ENCODE data around the gene SLC16A8. TPM values are rescaled to one million over a fixed set of nuclear protein-coding genes. Genes with fewer than 3 reads are reported as not detected.

SLC16A8 gene
- total RNA-seq, 4 donors from 2014 or later: not detected

DNA sequence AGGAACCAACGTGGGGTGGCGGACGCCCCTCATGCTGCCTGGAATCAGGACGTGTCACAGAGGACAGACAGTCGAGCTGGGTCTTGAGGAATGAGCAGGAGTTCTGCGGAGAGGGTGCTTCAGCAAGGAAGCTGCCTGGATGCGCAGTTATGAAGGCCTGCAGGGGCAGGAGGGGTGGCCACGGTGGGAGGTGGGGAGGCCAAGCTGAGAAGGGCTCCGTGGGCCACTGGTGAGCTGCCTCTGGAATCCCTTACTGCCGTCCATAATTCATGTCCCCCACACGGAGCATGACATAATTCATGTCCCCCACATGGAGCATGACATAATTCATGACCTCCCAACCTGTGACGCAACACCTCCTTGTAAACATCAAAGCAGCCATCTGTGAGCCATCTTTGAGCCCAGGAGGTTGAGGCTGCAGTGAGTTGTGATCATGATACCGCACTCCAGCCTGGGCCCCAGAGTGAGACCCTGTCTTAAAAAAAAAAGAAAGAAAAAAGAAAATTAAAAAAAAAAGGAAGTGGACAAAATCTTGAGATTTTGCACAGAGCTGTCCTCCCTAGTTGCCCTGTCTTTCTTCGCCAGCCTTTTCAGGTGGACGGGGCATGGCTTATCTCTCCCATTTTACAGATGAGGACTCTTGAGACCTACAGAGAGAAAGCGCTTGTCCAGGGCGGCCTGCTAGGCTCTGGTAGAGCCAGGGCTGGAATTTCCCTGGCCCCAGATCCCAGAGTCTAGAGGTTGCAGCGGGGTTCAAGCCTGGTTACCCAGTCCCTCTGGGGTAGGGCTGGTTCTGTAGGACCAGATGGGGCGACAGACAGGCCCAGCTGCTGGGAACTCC lies 51.1 kb downstream of the SLC16A8 start:
- Histone ChIP-seq H3K4me1 (peaks cover 4 to 35% (median 14%) of the 10 kb centered on the region in 3 donors), H3K27me3 (no peaks in the 10 kb centered on the region), H3K9me3 (no peaks in the 10 kb centered on the region), H3K4me3 (no peak overlapping the region), H3K27ac (peak overlapping the region in 3 of 4 donors; percentile 70 to 77 (median 70)), H3K36me3 (no peaks in the 10 kb centered on the region)
- ATAC-seq: no peak
- TF ChIP-seq, protein P1, sequence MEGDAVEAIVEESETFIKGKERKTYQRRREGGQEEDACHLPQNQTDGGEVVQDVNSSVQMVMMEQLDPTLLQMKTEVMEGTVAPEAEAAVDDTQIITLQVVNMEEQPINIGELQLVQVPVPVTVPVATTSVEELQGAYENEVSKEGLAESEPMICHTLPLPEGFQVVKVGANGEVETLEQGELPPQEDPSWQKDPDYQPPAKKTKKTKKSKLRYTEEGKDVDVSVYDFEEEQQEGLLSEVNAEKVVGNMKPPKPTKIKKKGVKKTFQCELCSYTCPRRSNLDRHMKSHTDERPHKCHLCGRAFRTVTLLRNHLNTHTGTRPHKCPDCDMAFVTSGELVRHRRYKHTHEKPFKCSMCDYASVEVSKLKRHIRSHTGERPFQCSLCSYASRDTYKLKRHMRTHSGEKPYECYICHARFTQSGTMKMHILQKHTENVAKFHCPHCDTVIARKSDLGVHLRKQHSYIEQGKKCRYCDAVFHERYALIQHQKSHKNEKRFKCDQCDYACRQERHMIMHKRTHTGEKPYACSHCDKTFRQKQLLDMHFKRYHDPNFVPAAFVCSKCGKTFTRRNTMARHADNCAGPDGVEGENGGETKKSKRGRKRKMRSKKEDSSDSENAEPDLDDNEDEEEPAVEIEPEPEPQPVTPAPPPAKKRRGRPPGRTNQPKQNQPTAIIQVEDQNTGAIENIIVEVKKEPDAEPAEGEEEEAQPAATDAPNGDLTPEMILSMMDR (IDR thresholded peaks at IDR 0.05): no peak
- TF ChIP-seq POLR2AphosphoS5 (IDR thresholded peaks at IDR 0.05): peak; percentile 24
- WGBS, 2 donors (ENCODE audit: low coverage in 1 of 2): no CpG with 5 or more reads among the region's 19 CpGs

DNA sequence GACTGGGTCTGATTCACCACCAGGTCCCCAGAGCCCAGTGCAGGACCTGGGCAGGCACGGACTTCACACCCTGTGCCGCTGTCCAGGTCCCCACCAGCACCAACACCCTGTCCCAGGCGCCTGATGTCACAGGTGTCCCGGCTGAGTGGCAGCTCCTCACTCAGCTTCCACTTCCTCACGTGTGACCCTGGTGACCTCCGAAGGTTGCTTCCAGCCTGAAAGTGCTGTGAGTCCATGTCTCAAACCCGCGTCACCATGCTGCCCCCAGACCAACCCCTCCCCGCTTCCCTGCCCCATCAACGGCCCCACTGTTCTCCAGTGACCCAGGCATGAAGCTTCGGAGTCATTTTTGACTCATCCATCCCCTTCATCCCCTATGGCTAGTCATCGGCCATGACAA lies 52.5 kb downstream of the SLC16A8 start:
- ATAC-seq: no peak
- Histone ChIP-seq H3K36me3 (no peaks in the 10 kb centered on the region), H3K4me3 (no peak overlapping the region), H3K4me1 (peaks cover 4 to 35% (median 14%) of the 10 kb centered on the region in 3 donors), H3K27ac (peak overlapping the region in 3 of 4 donors; percentile 24 to 77 (median 26)), H3K9me3 (no peaks in the 10 kb centered on the region), H3K27me3 (no peaks in the 10 kb centered on the region)
- no peak for TF ChIP-seq POLR2AphosphoS5 (IDR thresholded peaks at IDR 0.05)
- WGBS, 2 donors (ENCODE audit: low coverage in 1 of 2): 94 to 96% methylated on average over 4 to 7 of the region's 12 CpGs

DNA sequence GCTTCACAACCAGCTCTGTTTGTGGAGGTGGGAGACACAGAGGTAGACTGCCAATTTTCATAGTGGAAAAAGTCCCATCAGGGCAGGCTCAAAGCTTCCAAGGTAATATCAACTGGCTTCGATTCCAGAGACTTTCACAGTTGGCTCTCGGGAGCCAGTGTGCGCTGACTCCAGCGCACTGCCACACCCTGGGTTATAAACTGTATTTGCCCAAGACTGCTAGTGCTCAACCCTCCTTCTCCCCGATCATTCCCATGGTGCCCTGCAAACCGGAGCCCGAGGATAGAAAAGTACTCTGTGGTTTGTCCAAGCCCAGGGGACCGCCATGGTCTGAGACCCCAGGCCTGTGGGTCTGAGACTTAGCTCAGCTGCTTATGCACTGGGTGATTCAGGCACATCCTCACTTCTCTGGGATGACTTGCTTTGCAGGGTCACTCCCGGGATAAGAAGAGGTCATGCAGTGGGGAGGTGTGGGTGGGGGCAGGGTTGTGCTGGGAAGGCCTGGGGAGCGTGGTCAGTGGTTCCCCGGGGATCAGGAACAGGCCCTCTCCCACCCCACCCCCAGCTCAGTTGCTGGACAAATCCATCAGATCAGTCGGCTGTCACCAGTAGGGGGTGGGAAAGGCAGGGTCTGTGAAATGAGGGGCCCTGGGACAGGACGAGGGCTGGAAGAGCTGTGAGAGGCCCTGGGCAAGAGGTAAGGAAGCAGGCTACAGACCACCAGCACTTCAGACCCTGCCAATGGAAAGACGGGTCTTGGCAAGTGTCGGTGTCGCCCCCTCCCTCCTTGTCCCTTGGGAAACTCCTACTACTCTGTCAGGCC lies 53.5 kb downstream of the SLC16A8 start:
- Histone ChIP-seq H3K9me3 (no peaks in the 10 kb centered on the region), H3K36me3 (peaks cover 0 to 7% of the 10 kb centered on the region in 2 donors), H3K27me3 (no peaks in the 10 kb centered on the region), H3K4me1 (peaks cover 4 to 32% (median 14%) of the 10 kb centered on the region in 3 donors), H3K27ac (peak overlapping the region in 3 of 4 donors; percentile 24 to 77 (median 26)), H3K4me3 (no peak overlapping the region)
- no peak for ATAC-seq
- no CpG with 5 or more reads among the region's 16 CpGs for WGBS, 2 donors (ENCODE audit: low coverage in 1 of 2)
- no peak for TF ChIP-seq POLR2AphosphoS5 (IDR thresholded peaks at IDR 0.05)

DNA sequence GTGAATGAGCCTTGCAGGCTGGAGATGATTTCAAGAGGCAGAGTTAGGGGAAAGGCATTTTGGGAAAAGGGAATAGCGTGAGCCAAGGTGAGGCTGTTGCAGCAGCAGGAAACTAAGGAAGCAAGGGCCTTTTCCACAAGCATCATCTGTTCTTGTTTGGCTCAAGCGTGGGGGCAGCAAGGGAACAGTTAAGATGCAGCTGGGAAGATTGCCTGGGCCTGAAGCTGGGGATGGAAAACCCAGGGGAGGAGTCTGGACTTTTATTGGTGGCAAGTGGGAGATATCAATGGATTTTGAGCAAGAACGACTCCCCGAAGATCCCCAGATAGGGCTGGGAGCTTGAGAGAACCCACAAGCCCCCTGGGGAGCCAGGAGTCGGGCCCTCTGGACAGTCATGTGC lies 54.1 kb downstream of the SLC16A8 start:
- H3K36me3 ChIP-seq: peaks cover 0 to 9% of the 10 kb centered on the region in 2 donors
- WGBS, 2 donors (ENCODE audit: low coverage in 1 of 2): 53 to 75% methylated on average over 4 to 5 of the region's 5 CpGs
- peak overlapping the region in 3 of 4 donors; percentile 24 to 77 (median 26) for H3K27ac ChIP-seq
- no peak overlapping the region for H3K4me3 ChIP-seq
- no peaks in the 10 kb centered on the region for H3K27me3 ChIP-seq
- TF ChIP-seq POLR2AphosphoS5 (IDR thresholded peaks at IDR 0.05): no peak
- TF ChIP-seq EP300 (IDR thresholded peaks at IDR 0.05): no peak
- TF ChIP-seq, protein P1 (IDR thresholded peaks at IDR 0.05): no peak
- TF ChIP-seq POLR2A (IDR thresholded peaks at IDR 0.05): no peak
- ATAC-seq: no peak
- no peaks in the 10 kb centered on the region for H3K9me3 ChIP-seq
- peaks cover 4 to 26% (median 14%) of the 10 kb centered on the region in 3 donors for H3K4me1 ChIP-seq

DNA sequence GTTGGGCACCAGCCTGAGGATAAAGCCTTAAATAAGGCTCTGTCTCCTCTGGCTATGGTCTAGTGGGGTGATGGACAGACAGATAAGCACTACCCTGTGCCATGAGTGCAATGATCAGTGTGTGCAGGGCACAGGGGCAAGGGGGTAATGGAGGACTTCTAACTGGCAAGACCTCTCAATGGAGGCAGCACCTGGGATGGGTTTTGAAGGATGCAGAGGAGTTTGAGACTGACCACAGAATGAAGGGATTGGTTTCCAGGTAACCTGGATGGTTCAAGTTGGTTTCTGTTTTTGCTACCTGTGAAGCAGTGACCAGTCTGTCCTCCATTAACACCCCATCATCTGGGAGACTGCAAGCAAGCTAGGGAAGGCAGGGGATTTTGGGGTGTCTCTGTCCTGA lies 54.6 kb downstream of the SLC16A8 start:
- TF ChIP-seq EP300 (IDR thresholded peaks at IDR 0.05) (no peak), POLR2AphosphoS5 (IDR thresholded peaks at IDR 0.05) (no peak), POLR2A (IDR thresholded peaks at IDR 0.05) (no peak)
- TF ChIP-seq, protein P1 (IDR thresholded peaks at IDR 0.05): no peak
- H3K9me3 ChIP-seq: no peaks in the 10 kb centered on the region
- no peaks in the 10 kb centered on the region for H3K27me3 ChIP-seq
- no peak for ATAC-seq
- H3K4me3 ChIP-seq: no peak overlapping the region
- H3K27ac ChIP-seq: peak overlapping the region in 2 of 4 donors; percentile 26 to 55
- H3K36me3 ChIP-seq: peaks cover 0 to 9% of the 10 kb centered on the region in 2 donors
- peaks cover 3 to 21% (median 12%) of the 10 kb centered on the region in 3 donors for H3K4me1 ChIP-seq

Measured in gastroesophageal sphincter (tissue), 4 donors.